Activated naive CD8-positive, alpha-beta T cell treated with anti-CD3 and anti-CD28 coated beads, Interleukin-2, amount 50 U/mL, for 24 hours (primary cell): Measurements from ENCODE around the gene FAM168B.
A peak's percentile ranks its signal among the peaks of the same experiment; 100 is the strongest.

Source experiments
- ATAC-seq: fragments of 150-1000 bp; cut with Tn5 transposase; one replicate; pipeline ENCODE4 v1.10.0; 2021
- DNase-seq: peaks from one replicate; pipeline ENCODE4 v3.0.0; 2021
- H3K27ac Mint-ChIP-seq: one replicate; pipeline ENCODE4 v1.8.0; 2021; ENCODE audit warnings: mild to moderate bottlenecking, mixed read lengths
- H3K27me3 Mint-ChIP-seq: one replicate; pipeline ENCODE4 v1.8.0; 2021; ENCODE audit warnings: mixed read lengths
- H3K36me3 Mint-ChIP-seq: one replicate; pipeline ENCODE4 v1.8.0; 2021; ENCODE audit warnings: low read depth, mixed read lengths
- H3K4me1 Mint-ChIP-seq: one replicate; pipeline ENCODE4 v1.8.0; 2021; ENCODE audit warnings: mixed read lengths
- H3K4me3 Mint-ChIP-seq: one replicate; pipeline ENCODE4 v1.8.0; 2021; ENCODE audit warnings: mild to moderate bottlenecking, moderate library complexity, mixed read lengths
- H3K9me3 Mint-ChIP-seq: one replicate; pipeline ENCODE4 v1.8.0; 2021; ENCODE audit warnings: mixed read lengths

Gene FAM168B

GRCh38 chr2:131034122-131035051, 58.9 kb downstream of the FAM168B start:
- H3K4me3 Mint-ChIP-seq, result peak overlapping the region; percentile 38
- DNase-seq (peak; percentile 43), ATAC-seq (peak; percentile 54)
- peaks cover 15% of the 10 kb centered on the region for H3K27me3 Mint-ChIP-seq
- H3K9me3 Mint-ChIP-seq, result no peaks in the 10 kb centered on the region
- H3K27ac Mint-ChIP-seq, result no peak overlapping the region
- H3K36me3 Mint-ChIP-seq, result no peaks in the 10 kb centered on the region
- H3K4me1 Mint-ChIP-seq, result peaks cover 6% of the 10 kb centered on the region

- Mint-ChIP-seq H3K4me3 (peak overlapping the region; percentile 38), H3K27me3 (peaks cover 15% of the 10 kb centered on the region), H3K9me3 (no peaks in the 10 kb centered on the region), H3K4me1 (peaks cover 3% of the 10 kb centered on the region), H3K27ac (no peak overlapping the region), H3K36me3 (no peaks in the 10 kb centered on the region)
- DNase-seq, result no peak
- ATAC-seq, result no peak
These were observed 59.5 kb downstream of the FAM168B start for GRCh38 chr2:131033786-131034121.

GRCh38 chr2:131032393-131032836, 60.8 kb downstream of the FAM168B start:
- H3K4me1 Mint-ChIP-seq, result peaks cover 3% of the 10 kb centered on the region
- no peak overlapping the region for H3K27ac Mint-ChIP-seq
- no peaks in the 10 kb centered on the region for H3K9me3 Mint-ChIP-seq
- no peaks in the 10 kb centered on the region for H3K36me3 Mint-ChIP-seq
- no peak overlapping the region for H3K4me3 Mint-ChIP-seq
- peaks cover 15% of the 10 kb centered on the region for H3K27me3 Mint-ChIP-seq
- ATAC-seq (no peak), DNase-seq (no peak)

GRCh38 chr2:131031875-131032274, 61.4 kb downstream of the FAM168B start:
- no peak overlapping the region for H3K27ac Mint-ChIP-seq
- H3K4me1 Mint-ChIP-seq, result peaks cover 3% of the 10 kb centered on the region
- H3K9me3 Mint-ChIP-seq, result no peaks in the 10 kb centered on the region
- no peaks in the 10 kb centered on the region for H3K36me3 Mint-ChIP-seq
- ATAC-seq (no peak), DNase-seq (no peak)
- no peak overlapping the region for H3K4me3 Mint-ChIP-seq
- H3K27me3 Mint-ChIP-seq, result peaks cover 18% of the 10 kb centered on the region

- H3K9me3 Mint-ChIP-seq, result no peaks in the 10 kb centered on the region
These were observed 61.8 kb downstream of the FAM168B start for GRCh38 chr2:131031431-131031841.

GRCh38 chr2:131030478-131030971, 62.7 kb downstream of the FAM168B start:
- no peak overlapping the region for H3K4me3 Mint-ChIP-seq
- no peaks in the 10 kb centered on the region for H3K9me3 Mint-ChIP-seq
- H3K36me3 Mint-ChIP-seq, result no peaks in the 10 kb centered on the region
- no peak for ATAC-seq
- DNase-seq, result no peak
- peaks cover 14% of the 10 kb centered on the region for H3K27me3 Mint-ChIP-seq
- peaks cover 3% of the 10 kb centered on the region for H3K4me1 Mint-ChIP-seq
- no peak overlapping the region for H3K27ac Mint-ChIP-seq

More at GRCh38 chr2:131031431-131031841, 61.8 kb downstream of the FAM168B start:
- H3K36me3 Mint-ChIP-seq, result no peaks in the 10 kb centered on the region
- H3K4me1 Mint-ChIP-seq, result peaks cover 3% of the 10 kb centered on the region
- ATAC-seq (no peak), DNase-seq (no peak)
- no peak overlapping the region for H3K4me3 Mint-ChIP-seq
- H3K27me3 Mint-ChIP-seq, result peaks cover 18% of the 10 kb centered on the region
- no peak overlapping the region for H3K27ac Mint-ChIP-seq

- H3K27me3 Mint-ChIP-seq, result peaks cover 21% of the 10 kb centered on the region
- H3K4me1 Mint-ChIP-seq, result peaks cover 3% of the 10 kb centered on the region
These were observed 63.4 kb downstream of the FAM168B start for GRCh38 chr2:131029812-131030211.

GRCh38 chr2:131027566-131028528, 65.4 kb downstream of the FAM168B start:
- ATAC-seq, result no peak
- DNase-seq, result no peak
- H3K4me1 Mint-ChIP-seq, result no peaks in the 10 kb centered on the region
- H3K9me3 Mint-ChIP-seq, result no peaks in the 10 kb centered on the region
- H3K36me3 Mint-ChIP-seq, result no peaks in the 10 kb centered on the region
- H3K27me3 Mint-ChIP-seq, result peaks cover 26% of the 10 kb centered on the region
- H3K4me3 Mint-ChIP-seq, result no peak overlapping the region
- no peak overlapping the region for H3K27ac Mint-ChIP-seq

More at GRCh38 chr2:131029812-131030211, 63.4 kb downstream of the FAM168B start:
- ATAC-seq, result no peak
- no peaks in the 10 kb centered on the region for H3K9me3 Mint-ChIP-seq
- no peak for DNase-seq
- H3K27ac Mint-ChIP-seq, result no peak overlapping the region
- H3K36me3 Mint-ChIP-seq, result no peaks in the 10 kb centered on the region
- H3K4me3 Mint-ChIP-seq, result no peak overlapping the region

GRCh38 chr2:131026919-131027318, 66.3 kb downstream of the FAM168B start:
- H3K36me3 Mint-ChIP-seq, result no peaks in the 10 kb centered on the region
- no peaks in the 10 kb centered on the region for H3K9me3 Mint-ChIP-seq
- no peaks in the 10 kb centered on the region for H3K4me1 Mint-ChIP-seq
- no peak overlapping the region for H3K27ac Mint-ChIP-seq
- DNase-seq (no peak), ATAC-seq (no peak)
- H3K4me3 Mint-ChIP-seq, result no peak overlapping the region
- H3K27me3 Mint-ChIP-seq, result peaks cover 26% of the 10 kb centered on the region

- DNase-seq (no peak), ATAC-seq (no peak)
- Mint-ChIP-seq H3K36me3 (no peaks in the 10 kb centered on the region), H3K4me3 (no peak overlapping the region), H3K27me3 (peaks cover 35% of the 10 kb centered on the region), H3K4me1 (no peaks in the 10 kb centered on the region), H3K27ac (no peak overlapping the region), H3K9me3 (no peaks in the 10 kb centered on the region)
These were observed 69.5 kb downstream of the FAM168B start for GRCh38 chr2:131023758-131024157.

GRCh38 chr2:131022731-131023130, 70.5 kb downstream of the FAM168B start:
- ATAC-seq (no peak), DNase-seq (no peak)
- Mint-ChIP-seq H3K9me3 (no peaks in the 10 kb centered on the region), H3K36me3 (no peaks in the 10 kb centered on the region), H3K27ac (no peak overlapping the region), H3K4me3 (no peak overlapping the region), H3K27me3 (peaks cover 35% of the 10 kb centered on the region), H3K4me1 (no peaks in the 10 kb centered on the region)

GRCh38 chr2:131016826-131017741, 76.2 kb downstream of the FAM168B start:
- Mint-ChIP-seq H3K27me3 (peaks cover 9% of the 10 kb centered on the region), H3K4me3 (no peak overlapping the region), H3K27ac (no peak overlapping the region), H3K4me1 (no peaks in the 10 kb centered on the region), H3K36me3 (no peaks in the 10 kb centered on the region), H3K9me3 (no peaks in the 10 kb centered on the region)
- no peak for ATAC-seq
- no peak for DNase-seq

- Mint-ChIP-seq H3K36me3 (no peaks in the 10 kb centered on the region), H3K27ac (no peak overlapping the region), H3K4me3 (no peak overlapping the region), H3K27me3 (peaks cover 2% of the 10 kb centered on the region), H3K4me1 (peaks cover 12% of the 10 kb centered on the region), H3K9me3 (no peaks in the 10 kb centered on the region)
- no peak for ATAC-seq
- DNase-seq, result no peak
These were observed 77.5 kb downstream of the FAM168B start for GRCh38 chr2:131015764-131016163.

- H3K36me3 Mint-ChIP-seq, result no peaks in the 10 kb centered on the region
- no peak overlapping the region for H3K27ac Mint-ChIP-seq
- ATAC-seq, result no peak
- no peak overlapping the region for H3K4me3 Mint-ChIP-seq
- no peaks in the 10 kb centered on the region for H3K27me3 Mint-ChIP-seq
- DNase-seq, result no peak
- no peaks in the 10 kb centered on the region for H3K9me3 Mint-ChIP-seq
- H3K4me1 Mint-ChIP-seq, result peaks cover 28% of the 10 kb centered on the region
These were observed 79.1 kb downstream of the FAM168B start for GRCh38 chr2:131014141-131014540.
